Measurements from ENCODE around the gene COA4.

- TF ChIP-seq, protein P1, sequence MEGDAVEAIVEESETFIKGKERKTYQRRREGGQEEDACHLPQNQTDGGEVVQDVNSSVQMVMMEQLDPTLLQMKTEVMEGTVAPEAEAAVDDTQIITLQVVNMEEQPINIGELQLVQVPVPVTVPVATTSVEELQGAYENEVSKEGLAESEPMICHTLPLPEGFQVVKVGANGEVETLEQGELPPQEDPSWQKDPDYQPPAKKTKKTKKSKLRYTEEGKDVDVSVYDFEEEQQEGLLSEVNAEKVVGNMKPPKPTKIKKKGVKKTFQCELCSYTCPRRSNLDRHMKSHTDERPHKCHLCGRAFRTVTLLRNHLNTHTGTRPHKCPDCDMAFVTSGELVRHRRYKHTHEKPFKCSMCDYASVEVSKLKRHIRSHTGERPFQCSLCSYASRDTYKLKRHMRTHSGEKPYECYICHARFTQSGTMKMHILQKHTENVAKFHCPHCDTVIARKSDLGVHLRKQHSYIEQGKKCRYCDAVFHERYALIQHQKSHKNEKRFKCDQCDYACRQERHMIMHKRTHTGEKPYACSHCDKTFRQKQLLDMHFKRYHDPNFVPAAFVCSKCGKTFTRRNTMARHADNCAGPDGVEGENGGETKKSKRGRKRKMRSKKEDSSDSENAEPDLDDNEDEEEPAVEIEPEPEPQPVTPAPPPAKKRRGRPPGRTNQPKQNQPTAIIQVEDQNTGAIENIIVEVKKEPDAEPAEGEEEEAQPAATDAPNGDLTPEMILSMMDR (IDR thresholded peaks at IDR 0.05; ENCODE audit: low read depth, low read length, missing input control), result no peak
- TF ChIP-seq ZBTB33 (IDR thresholded peaks at IDR 0.05), result no peak
- TF ChIP-seq RAD21 (IDR thresholded peaks at IDR 0.05), result no peak
- TF ChIP-seq MAX (IDR thresholded peaks at IDR 0.05), result no peak
Observed at GRCh38 chr11:73916435-73916834, 39.8 kb upstream of the COA4 start.
